NCI-H2196 (cell line): ENCODE results near the gene PDZRN3.
"Not testable (repeated sequence)": the region's sequence is repeated elsewhere in the genome, so short reads cannot be mapped to it uniquely, and the experiment has no call there.

Experiments used
- DNase-seq: peaks from one replicate; lab custom pipeline; 2025; ENCODE audit not compliant: unreplicated experiment; lab: John Stamatoyannopoulos, UW

Gene PDZRN3

GRCh38 chr3:73467211-73467610 lies 157.5 kb downstream of the PDZRN3 start:
- no peak for DNase-seq

GRCh38 chr3:73465926-73466325 lies 158.8 kb downstream of the PDZRN3 start:
- no peak for DNase-seq

GRCh38 chr3:73464126-73464525 lies 160.6 kb downstream of the PDZRN3 start:
- DNase-seq: not testable (repeated sequence)

GRCh38 chr3:73461547-73461946 lies 163.2 kb downstream of the PDZRN3 start:
- no peak for DNase-seq

GRCh38 chr3:73459711-73460110 lies 165.0 kb downstream of the PDZRN3 start:
- no peak for DNase-seq

- no peak for DNase-seq
Measured at GRCh38 chr3:73453666-73454065, 171.1 kb downstream of the PDZRN3 start.

GRCh38 chr3:73452729-73453128 lies 172.0 kb downstream of the PDZRN3 start:
- DNase-seq: no peak

GRCh38 chr3:73451301-73451944 lies 173.3 kb downstream of the PDZRN3 start:
- DNase-seq: peak; percentile 19

- no peak for DNase-seq
Measured at GRCh38 chr3:73449774-73450173, 175.0 kb downstream of the PDZRN3 start.

- DNase-seq: no peak
Measured at GRCh38 chr3:73448761-73449301, 175.9 kb downstream of the PDZRN3 start.

GRCh38 chr3:73448041-73448440 lies 176.7 kb downstream of the PDZRN3 start:
- DNase-seq: no peak

GRCh38 chr3:73447111-73447510 lies 177.6 kb downstream of the PDZRN3 start:
- DNase-seq: no peak

- no peak for DNase-seq
Measured at GRCh38 chr3:73446467-73447110, 178.2 kb downstream of the PDZRN3 start.

- no peak for DNase-seq
Measured at GRCh38 chr3:73442886-73443285, 181.9 kb downstream of the PDZRN3 start.

- DNase-seq: no peak
Measured at GRCh38 chr3:73442152-73442551, 182.6 kb downstream of the PDZRN3 start.

- DNase-seq: no peak
Measured at GRCh38 chr3:73437828-73438227, 186.9 kb downstream of the PDZRN3 start.

- no peak for DNase-seq
Measured at GRCh38 chr3:73435055-73435454, 189.7 kb downstream of the PDZRN3 start.

- no peak for DNase-seq
Measured at GRCh38 chr3:73433687-73434086, 191.1 kb downstream of the PDZRN3 start.

GRCh38 chr3:73433079-73433478 lies 191.7 kb downstream of the PDZRN3 start:
- DNase-seq: no peak

GRCh38 chr3:73432706-73433032 lies 192.1 kb downstream of the PDZRN3 start:
- DNase-seq: no peak

GRCh38 chr3:73432023-73432705 lies 192.6 kb downstream of the PDZRN3 start:
- peak; percentile 32 for DNase-seq
